GM19238 (cell line): ENCODE measurements around the gene NRG4.
"Not testable (repeated sequence)": the region's sequence is repeated elsewhere in the genome, so short reads cannot be mapped to it uniquely, and the experiment has no call there.

ENCODE experiments used
- DNase-seq: peaks from one replicate; pipeline ENCODE4 v3.0.0; 2011; ENCODE audit warnings: low spot score; ENCODE audit not compliant: insufficient read length

The NRG4 gene

GRCh38 chr15:75928680-75929608 is 83.3 kb downstream of the NRG4 start:
- no peak for DNase-seq

DNA sequence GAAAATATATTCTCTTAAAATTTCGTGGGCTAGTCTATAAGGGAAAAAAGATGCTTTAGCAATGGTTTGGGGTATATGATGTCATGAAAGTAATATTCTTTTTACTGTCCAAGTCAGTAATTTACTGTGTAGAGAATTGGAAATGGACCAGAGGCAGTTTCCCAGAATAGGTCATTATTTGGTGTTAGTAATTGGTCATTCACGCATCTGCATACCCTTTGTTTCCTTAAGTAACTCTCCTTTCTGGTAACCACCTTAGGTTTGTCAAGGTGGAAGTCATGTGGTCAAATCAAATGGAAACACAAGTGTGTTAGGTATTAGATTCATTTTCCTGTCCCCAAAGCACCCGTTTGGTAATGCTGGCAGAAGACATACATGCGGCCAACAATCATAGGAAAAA is 84.6 kb downstream of the NRG4 start:
- DNase-seq, result no peak

DNA sequence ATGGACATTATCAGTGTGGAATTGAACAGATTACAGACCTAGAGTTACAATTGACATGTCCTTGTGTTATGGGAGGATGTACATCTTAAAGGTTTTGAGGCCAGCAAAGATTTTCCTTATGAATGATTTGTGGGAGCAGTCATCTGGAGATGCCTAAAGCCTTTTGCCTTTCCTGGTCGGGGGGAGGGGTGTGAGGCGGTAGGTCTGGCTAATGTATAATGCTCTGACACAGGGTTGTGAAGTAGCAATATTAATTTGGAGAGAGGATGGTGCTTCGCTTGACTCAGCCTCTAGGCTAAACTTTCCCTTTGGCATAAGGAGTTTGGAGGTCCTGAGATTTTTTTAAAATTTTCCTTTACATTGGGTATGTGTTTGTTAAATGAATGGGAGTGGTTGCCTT is 85.3 kb downstream of the NRG4 start:
- no peak for DNase-seq

- no peak for DNase-seq
Measured at GRCh38 chr15:75925440-75925839, 86.8 kb downstream of the NRG4 start.

DNA sequence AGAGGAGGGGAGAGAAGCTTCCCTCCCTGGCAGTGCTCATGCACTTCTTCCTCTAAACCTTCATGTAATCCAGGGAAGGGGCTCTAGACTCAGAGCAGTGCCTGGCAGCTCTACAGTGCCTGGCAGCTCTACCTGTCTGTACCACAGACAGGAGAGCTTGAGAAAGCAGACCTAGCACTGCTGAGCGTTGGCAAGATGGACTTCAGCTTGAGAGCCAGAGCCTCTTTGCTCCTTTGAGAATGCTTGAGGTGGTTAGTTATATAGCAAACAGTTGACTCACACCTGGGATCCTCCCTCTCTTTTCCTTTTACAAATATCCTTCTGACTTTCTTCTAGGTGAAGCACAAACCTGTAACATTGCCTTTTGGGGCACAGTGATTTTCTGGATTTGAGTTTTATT is 87.6 kb downstream of the NRG4 start:
- no peak for DNase-seq

- DNase-seq, result no peak
Measured at GRCh38 chr15:75923756-75924155, 88.5 kb downstream of the NRG4 start.

DNA sequence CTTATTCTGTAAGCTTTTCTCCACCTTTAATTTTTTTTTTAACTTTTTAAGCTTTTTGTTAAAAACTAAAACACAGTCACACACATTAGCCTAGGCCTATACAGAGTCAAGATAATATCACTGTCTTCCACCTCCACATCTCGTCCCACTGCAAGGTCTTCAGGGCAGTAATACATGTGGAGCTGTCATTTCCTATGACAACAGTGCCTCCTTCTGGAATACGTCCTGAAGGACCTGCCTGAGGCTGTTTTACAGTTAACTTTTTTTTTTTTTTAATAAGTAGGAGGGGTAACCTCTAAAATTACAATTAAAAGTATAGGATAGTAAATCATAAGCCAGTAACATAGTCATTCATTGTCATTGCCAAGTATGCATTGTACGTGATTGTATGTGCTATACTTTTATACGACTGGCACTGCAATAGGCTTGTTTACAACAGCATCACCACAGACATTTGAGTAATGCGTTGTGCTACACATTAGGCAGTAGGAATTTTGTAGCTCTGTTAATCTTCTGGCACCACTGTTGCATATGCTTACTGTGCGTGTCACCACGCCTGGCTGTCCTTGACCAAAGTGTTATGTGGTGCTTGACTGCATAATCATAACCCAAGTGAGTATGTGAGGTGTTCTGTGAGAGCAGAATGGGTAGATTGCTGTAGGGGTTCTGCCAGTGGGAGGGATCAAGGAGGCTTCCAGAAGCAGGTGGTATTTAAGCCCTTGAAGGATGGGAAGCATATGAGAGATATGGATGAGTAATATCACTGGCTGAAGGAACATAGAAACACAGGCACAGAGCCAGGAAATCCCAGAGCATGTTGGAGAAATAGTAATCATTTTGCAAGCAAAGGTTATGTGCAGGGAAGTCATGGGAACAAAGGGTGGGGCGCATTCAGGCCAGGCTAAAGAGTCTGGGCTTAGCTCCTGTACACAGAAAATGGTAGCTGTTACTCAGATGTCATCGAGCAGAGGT is 90.2 kb downstream of the NRG4 start:
- DNase-seq, result no peak

GRCh38 chr15:75920079-75920478 is 92.1 kb downstream of the NRG4 start:
- no peak for DNase-seq

DNA sequence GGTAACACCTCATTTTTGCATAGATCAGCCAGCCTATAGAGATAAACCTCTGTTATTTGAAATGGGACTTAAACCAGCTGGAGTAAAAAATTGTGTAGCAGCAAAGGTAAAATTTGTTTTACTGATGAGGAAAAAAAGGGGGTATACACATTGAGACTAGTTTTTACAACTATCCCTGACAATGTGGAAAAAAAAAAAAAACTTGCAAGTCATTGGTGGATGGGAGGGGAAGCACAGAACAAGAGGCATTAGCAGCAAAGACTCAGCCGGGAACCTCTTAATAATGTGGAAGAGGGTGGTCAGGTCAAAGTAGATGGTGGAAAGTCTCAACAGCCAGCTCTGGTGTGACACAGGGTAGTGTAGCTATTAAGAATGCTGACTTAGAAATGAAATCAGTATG is 94.1 kb downstream of the NRG4 start:
- no peak for DNase-seq

DNA sequence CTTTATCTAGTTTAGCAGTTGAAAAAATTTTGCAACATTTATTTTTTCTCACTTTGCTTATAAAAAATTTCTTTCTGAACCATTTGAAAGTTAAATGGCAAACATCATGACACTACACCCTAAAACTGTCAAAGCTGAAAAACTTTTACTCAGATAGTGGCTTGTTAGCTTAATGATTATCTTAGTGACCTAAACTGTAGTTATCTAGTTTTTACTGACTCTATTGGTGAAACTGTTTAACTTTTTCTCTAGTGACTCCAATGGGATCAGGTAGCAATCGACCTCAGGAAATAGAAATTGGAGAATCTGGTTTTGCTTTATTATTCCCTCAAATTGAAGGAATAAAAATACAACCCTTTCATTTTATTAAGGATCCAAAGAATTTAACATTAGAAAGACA is 95.2 kb downstream of the NRG4 start:
- no peak for DNase-seq

DNA sequence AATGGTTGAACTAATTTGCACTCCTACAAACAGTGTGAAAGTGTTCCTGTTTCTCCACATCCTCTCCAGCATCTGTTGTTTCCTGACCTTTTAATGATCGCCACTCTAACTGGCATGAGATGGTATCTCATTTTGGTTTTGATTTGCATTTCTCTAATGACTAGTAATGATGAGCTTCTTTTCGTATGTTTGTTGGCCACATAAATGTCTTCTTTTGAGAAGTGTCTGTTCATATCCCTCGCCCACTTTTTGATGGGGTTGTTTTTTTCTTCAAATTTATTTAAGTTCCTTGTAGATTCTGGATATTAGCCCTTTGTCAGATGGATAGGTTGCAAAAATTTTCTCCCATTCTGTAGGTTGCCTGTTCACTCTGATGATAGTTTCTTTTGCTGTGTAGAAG is 101.9 kb downstream of the NRG4 start:
- DNase-seq, result not testable (repeated sequence)

- no peak for DNase-seq
Measured at GRCh38 chr15:75905231-75905630, 107.0 kb downstream of the NRG4 start.

- DNase-seq, result peak; percentile 64
Measured at GRCh38 chr15:75903331-75904239, 108.6 kb downstream of the NRG4 start, which contains the start of gene FBXO22. TSS of gene FBXO22 (plus strand) at chr15:75903878. CDS start at chr15:75903964, 86 bp downstream.

GRCh38 chr15:75902129-75902557 is 110.1 kb downstream of the NRG4 start:
- DNase-seq, result no peak

- DNase-seq, result no peak
Measured at GRCh38 chr15:75900577-75900976, 111.6 kb downstream of the NRG4 start.

- no peak for DNase-seq
Measured at GRCh38 chr15:75895731-75896130, 116.5 kb downstream of the NRG4 start.

DNA sequence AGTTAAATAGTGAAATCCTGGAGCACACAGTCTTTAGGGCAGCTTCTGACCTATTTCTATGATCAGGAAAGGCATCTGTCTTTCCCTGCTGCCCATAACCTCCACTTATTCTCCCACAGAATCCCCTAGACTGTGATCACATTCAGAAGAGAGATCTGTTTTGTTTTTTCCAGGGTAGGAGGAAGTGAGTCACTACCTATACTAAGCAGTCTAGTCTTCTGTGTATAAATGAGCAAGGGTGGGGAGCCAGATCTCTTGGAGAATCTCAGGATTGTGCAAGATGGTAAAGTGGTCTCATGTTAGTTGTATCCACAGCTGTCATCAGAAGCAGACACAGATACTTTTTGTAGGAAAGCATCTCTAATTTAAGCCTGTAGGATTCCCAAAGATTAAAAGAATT is 120.3 kb downstream of the NRG4 start:
- DNase-seq, result no peak
